ENCODE data around the gene MED7.

MED7 gene

DNA sequence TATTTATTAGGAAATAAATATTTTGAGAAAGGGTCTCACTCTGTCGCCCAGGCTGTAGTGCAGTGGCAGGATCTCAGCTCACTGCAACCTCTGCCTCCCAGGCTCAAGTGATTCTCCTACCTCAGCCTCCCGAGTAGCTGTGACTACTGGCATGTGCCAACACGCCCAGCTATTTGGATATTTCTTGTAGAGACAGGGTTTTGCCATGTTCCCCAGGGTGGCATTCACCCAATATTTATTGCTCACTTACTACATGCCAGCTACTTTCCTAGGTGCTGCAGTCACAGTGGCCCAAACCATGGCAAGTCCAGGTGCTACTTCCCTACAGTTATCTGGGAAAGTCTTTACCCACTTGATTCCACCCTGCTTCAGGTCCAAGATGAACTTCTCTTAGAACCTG lies 8.3 kb upstream of the MED7 start:
- no peaks in the 10 kb centered on the region; the same call in 1 of the 2 replicates for H3K4me1 ChIP-seq
- in situ Hi-C loops (cut with MboI; ENCODE audit: low sequenced_read_pairs) = no loop called here
- no peaks in the 10 kb centered on the region for H3K36me3 ChIP-seq (replicated peaks)
- no peak overlapping the region for H3K4me3 ChIP-seq
- no peak for DNase-seq (ENCODE audit: low spot score in 2 of 2)
- no peaks in the 10 kb centered on the region for H3K9me3 ChIP-seq
- no peaks in the 10 kb centered on the region for H3K27me3 ChIP-seq (ENCODE audit: low read depth)

GRCh38 chr5:157148734-157149615 lies 6.3 kb upstream of the MED7 start:
- Histone ChIP-seq H3K4me1 (no peaks in the 10 kb centered on the region; the same call in 1 of the 2 replicates), H3K27me3 (ENCODE audit: low read depth) (no peaks in the 10 kb centered on the region), H3K4me3 (no peak overlapping the region), H3K9me3 (no peaks in the 10 kb centered on the region), H3K36me3 (replicated peaks) (no peaks in the 10 kb centered on the region)
- in situ Hi-C loops (cut with MboI; ENCODE audit: low sequenced_read_pairs) = loop anchor here (25.0 kb wide), 1 partner anchor 1537 kb away; no protein-coding TSS in a partner anchor
- peak; percentile 57 to 85 for DNase-seq (ENCODE audit: low spot score in 2 of 2)

GRCh38 chr5:157143127-157143971 lies 684 bp upstream of the MED7 start:
- no peaks in the 10 kb centered on the region for H3K27me3 ChIP-seq (ENCODE audit: low read depth)
- H3K4me1 ChIP-seq = no peaks in the 10 kb centered on the region; the same call in 1 of the 2 replicates
- in situ Hi-C loops (cut with MboI; ENCODE audit: low sequenced_read_pairs) = loop anchor here (25.0 kb wide), 1 partner anchor 1531 kb away; no protein-coding TSS in a partner anchor
- H3K4me3 ChIP-seq = peak overlapping the region; percentile 85
- H3K36me3 ChIP-seq (replicated peaks) = peaks cover 12% of the 10 kb centered on the region; the same call in 1 of the 2 replicates
- no peaks in the 10 kb centered on the region for H3K9me3 ChIP-seq
- DNase-seq (ENCODE audit: low spot score in 2 of 2) = peak in 1 of 2 experiments; percentile 17

DNA sequence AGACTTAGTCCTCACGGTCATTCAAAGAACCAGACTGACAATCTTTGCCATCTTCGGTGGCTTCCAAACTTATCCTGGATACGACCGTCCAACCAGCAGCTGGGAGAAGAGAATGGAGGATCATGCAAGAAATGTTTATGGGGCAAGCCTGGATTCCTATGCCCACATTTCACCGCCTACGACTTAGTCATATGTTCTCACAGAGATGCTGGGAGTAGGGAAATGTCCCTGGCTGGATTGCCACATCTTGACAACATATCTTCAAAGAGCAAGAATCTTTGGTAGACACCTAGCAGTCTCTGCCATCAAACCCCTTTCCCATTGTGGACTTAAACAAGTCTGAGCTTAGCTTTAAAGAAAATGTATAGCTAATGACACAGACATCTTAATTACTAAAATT lies 5.0 kb downstream of the MED7 start:
- in situ Hi-C loops (cut with MboI; ENCODE audit: low sequenced_read_pairs) = loop anchor here (25.0 kb wide), 1 partner anchor 1525 kb away; no protein-coding TSS in a partner anchor

DNA sequence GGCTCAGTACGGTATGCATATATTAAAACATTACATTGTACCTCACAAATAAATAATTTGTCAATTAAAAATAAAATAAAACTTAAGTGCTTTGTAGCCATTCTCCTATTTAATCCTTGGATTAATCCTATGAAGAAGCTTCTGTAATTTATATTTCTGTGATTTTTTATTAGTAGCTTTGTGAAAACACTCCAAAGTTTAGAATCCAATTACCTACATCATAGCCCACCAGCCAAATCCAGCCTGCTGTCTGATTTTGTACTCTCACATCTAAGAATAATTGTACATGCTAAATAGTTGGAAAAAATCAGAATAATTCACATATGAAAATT lies 10.4 kb downstream of the MED7 start:
- no peak for DNase-seq (ENCODE audit: low spot score in 2 of 2)
- no peaks in the 10 kb centered on the region for H3K4me1 ChIP-seq
- in situ Hi-C loops (cut with MboI; ENCODE audit: low sequenced_read_pairs) = loop anchor here (25.0 kb wide), 1 partner anchor 1520 kb away; no protein-coding TSS in a partner anchor

More for the DNA sequence above, 5.0 kb downstream of the MED7 start:
- H3K36me3 ChIP-seq (replicated peaks) = peaks cover 22% of the 10 kb centered on the region
- H3K9me3 ChIP-seq = no peaks in the 10 kb centered on the region
- no peaks in the 10 kb centered on the region for H3K27me3 ChIP-seq (ENCODE audit: low read depth)
- no peaks in the 10 kb centered on the region for H3K4me1 ChIP-seq
- no peak for DNase-seq (ENCODE audit: low spot score in 2 of 2)
- H3K4me3 ChIP-seq = no peak overlapping the region

DNA sequence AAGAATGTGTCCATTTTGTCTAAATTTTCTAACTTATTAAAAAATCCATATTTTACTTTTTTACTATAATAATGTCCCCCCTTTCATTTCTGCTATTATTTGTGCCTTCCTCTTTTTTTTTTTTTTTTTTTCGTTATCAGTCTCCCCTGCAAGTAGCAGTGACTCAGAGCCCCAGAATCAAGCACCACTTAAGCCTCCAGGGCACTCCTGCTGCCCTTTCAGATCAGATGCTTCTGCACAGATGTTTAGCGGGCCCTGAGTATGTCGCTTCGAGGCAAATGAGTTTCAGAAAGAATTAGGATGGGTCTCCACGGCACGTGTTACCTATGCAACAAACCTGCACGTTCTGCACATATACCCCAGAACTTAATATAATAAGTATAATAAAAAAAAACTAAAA lies 11.7 kb downstream of the MED7 start:
- Histone ChIP-seq H3K27me3 (ENCODE audit: low read depth) (no peaks in the 10 kb centered on the region), H3K4me1 (no peaks in the 10 kb centered on the region), H3K36me3 (replicated peaks) (no peaks in the 10 kb centered on the region), H3K9me3 (no peaks in the 10 kb centered on the region), H3K4me3 (no peak overlapping the region)
- no peak for DNase-seq (ENCODE audit: low spot score in 2 of 2)
- in situ Hi-C loops (cut with MboI; ENCODE audit: low sequenced_read_pairs) = loop anchor here (25.0 kb wide), 1 partner anchor 1519 kb away; no protein-coding TSS in a partner anchor

More for the DNA sequence above, 10.4 kb downstream of the MED7 start:
- H3K36me3 ChIP-seq (replicated peaks) = no peaks in the 10 kb centered on the region
- no peaks in the 10 kb centered on the region for H3K9me3 ChIP-seq
- no peak overlapping the region for H3K4me3 ChIP-seq
- H3K27me3 ChIP-seq (ENCODE audit: low read depth) = no peaks in the 10 kb centered on the region

GRCh38 chr5:157121709-157122108 lies 21.0 kb downstream of the MED7 start:
- Histone ChIP-seq H3K4me3 (no peak overlapping the region), H3K27me3 (ENCODE audit: low read depth) (no peaks in the 10 kb centered on the region), H3K36me3 (replicated peaks) (no peaks in the 10 kb centered on the region), H3K4me1 (no peaks in the 10 kb centered on the region), H3K9me3 (no peaks in the 10 kb centered on the region)
- no peak for DNase-seq (ENCODE audit: low spot score in 2 of 2)
- in situ Hi-C loops (cut with MboI; ENCODE audit: low sequenced_read_pairs) = no loop called here

- in situ Hi-C loops (cut with MboI; ENCODE audit: low sequenced_read_pairs) = no loop called here
- H3K36me3 ChIP-seq (replicated peaks) = no peaks in the 10 kb centered on the region
- no peaks in the 10 kb centered on the region for H3K4me1 ChIP-seq
- H3K9me3 ChIP-seq = no peaks in the 10 kb centered on the region
- no peak overlapping the region for H3K4me3 ChIP-seq
- no peaks in the 10 kb centered on the region for H3K27me3 ChIP-seq (ENCODE audit: low read depth)
- no peak for DNase-seq (ENCODE audit: low spot score in 2 of 2)
These were observed 22.6 kb downstream of the MED7 start for GRCh38 chr5:157120102-157120501.

GRCh38 chr5:157116483-157116954 lies 26.1 kb downstream of the MED7 start:
- Histone ChIP-seq H3K36me3 (replicated peaks) (no peaks in the 10 kb centered on the region), H3K4me1 (no peaks in the 10 kb centered on the region), H3K9me3 (no peaks in the 10 kb centered on the region), H3K4me3 (no peak overlapping the region), H3K27me3 (ENCODE audit: low read depth) (no peaks in the 10 kb centered on the region)
- in situ Hi-C loops (cut with MboI; ENCODE audit: low sequenced_read_pairs) = no loop called here
- DNase-seq (ENCODE audit: low spot score in 2 of 2) = no peak

DNA sequence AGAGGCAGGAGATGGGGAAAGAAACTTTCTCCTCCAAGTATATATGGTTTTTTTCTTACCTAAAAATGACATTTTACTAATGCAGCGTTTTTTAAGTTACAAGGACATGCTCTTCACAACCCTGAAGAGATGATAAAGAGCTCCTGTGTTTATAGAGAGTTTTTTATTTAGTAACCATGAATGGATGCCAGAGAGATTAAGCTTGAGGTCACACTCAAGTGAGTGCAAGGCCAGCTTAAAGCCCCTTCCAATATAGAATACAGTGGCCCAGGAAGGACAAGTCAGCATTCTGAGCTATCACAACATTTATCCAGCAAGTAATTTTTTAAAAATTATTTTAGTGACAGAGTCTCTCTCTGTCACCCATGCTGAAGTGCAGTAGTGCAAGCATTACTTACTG lies 27.2 kb downstream of the MED7 start:
- in situ Hi-C loops (cut with MboI; ENCODE audit: low sequenced_read_pairs) = no loop called here
- Histone ChIP-seq H3K4me3 (no peak overlapping the region), H3K4me1 (no peaks in the 10 kb centered on the region), H3K27me3 (ENCODE audit: low read depth) (no peaks in the 10 kb centered on the region), H3K36me3 (replicated peaks) (no peaks in the 10 kb centered on the region), H3K9me3 (no peaks in the 10 kb centered on the region)
- DNase-seq (ENCODE audit: low spot score in 2 of 2) = no peak

GRCh38 chr5:157115012-157115411 lies 27.7 kb downstream of the MED7 start:
- Histone ChIP-seq H3K9me3 (no peaks in the 10 kb centered on the region), H3K27me3 (ENCODE audit: low read depth) (no peaks in the 10 kb centered on the region), H3K36me3 (replicated peaks) (no peaks in the 10 kb centered on the region), H3K4me3 (no peak overlapping the region), H3K4me1 (no peaks in the 10 kb centered on the region)
- no peak for DNase-seq (ENCODE audit: low spot score in 2 of 2)
- in situ Hi-C loops (cut with MboI; ENCODE audit: low sequenced_read_pairs) = no loop called here

DNA sequence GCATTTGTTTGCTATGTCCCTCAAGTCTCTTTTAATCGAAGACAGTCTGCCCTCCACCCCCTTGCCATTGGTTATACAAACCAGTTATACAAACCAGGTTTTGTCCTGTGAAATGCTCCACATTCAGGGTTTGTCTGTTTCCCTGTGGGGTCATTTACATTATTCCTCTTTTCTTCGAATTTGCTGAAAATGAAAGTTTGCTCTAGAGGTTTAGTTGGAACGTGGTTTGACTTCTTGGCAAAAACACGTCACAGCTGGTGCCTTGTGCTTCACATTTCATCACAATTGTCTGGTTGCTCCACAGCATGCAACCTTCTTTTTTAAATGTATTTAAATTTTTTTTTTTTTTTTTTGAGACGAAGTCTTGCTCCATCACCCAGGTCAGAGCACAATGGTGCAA lies 29.7 kb downstream of the MED7 start:
- no peaks in the 10 kb centered on the region for H3K36me3 ChIP-seq (replicated peaks)
- H3K9me3 ChIP-seq = no peaks in the 10 kb centered on the region
- DNase-seq (ENCODE audit: low spot score in 2 of 2) = no peak
- H3K4me3 ChIP-seq = no peak overlapping the region
- no peaks in the 10 kb centered on the region for H3K27me3 ChIP-seq (ENCODE audit: low read depth)
- in situ Hi-C loops (cut with MboI; ENCODE audit: low sequenced_read_pairs) = no loop called here
- no peaks in the 10 kb centered on the region for H3K4me1 ChIP-seq

DNA sequence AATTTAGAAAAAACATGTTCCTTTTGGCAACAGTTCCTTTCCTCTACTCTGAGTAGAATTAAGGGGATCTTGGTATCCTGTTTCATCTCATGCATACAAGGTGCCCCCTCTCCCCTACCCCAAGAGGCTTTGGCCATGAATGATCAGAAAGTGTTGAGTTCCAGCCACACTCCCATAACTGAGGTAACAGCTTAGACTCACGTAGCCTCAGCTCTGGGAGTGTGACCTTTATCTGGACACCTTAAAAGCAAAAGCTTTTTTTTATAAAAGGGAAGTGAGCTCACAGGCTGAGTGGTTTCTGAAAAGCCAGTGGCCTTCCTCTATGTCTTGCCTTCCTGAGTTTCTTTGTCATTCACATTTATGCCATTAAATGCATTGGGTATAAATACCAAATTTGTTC lies 32.9 kb downstream of the MED7 start:
- Histone ChIP-seq H3K4me1 (no peaks in the 10 kb centered on the region), H3K4me3 (no peak overlapping the region), H3K9me3 (no peaks in the 10 kb centered on the region), H3K36me3 (replicated peaks) (no peaks in the 10 kb centered on the region), H3K27me3 (ENCODE audit: low read depth) (no peaks in the 10 kb centered on the region)
- no peak for DNase-seq (ENCODE audit: low spot score in 2 of 2)
- in situ Hi-C loops (cut with MboI; ENCODE audit: low sequenced_read_pairs) = no loop called here

- Histone ChIP-seq H3K27me3 (ENCODE audit: low read depth) (no peaks in the 10 kb centered on the region), H3K4me1 (no peaks in the 10 kb centered on the region), H3K9me3 (no peaks in the 10 kb centered on the region), H3K4me3 (no peak within 1 kb of the TSS), H3K36me3 (replicated peaks) (no peaks in the 10 kb centered on the region)
- in situ Hi-C loops (cut with MboI; ENCODE audit: low sequenced_read_pairs) = no loop called here
- DNase-seq (ENCODE audit: low spot score in 2 of 2) = no peak
These were observed 33.7 kb downstream of the MED7 start, which contains the start of gene HAVCR2 for GRCh38 chr5:157108976-157109375. TSS of gene HAVCR2 (minus strand) at chr5:157109044. CDS start at chr5:157108983, 61 bp downstream.

Measured in HAP-1 (cell line).